H1 (cell line): ENCODE results near the gene PITPNC1. TPM values are rescaled to one million over a fixed set of nuclear protein-coding genes. Genes with fewer than 3 reads are reported as not detected.

Experiments used
- ATF2 ChIP-seq: IDR thresholded peaks from 2 replicates; pipeline ENCODE4 v1.6.1; 2012; ENCODE audit warnings: low read length, inconsistent platforms
- CBX8 ChIP-seq: fragments of 300-800, 300-1000 bp; sonication (generic); IDR thresholded peaks from 2 replicates; pipeline ENCODE4 v1.7.1; 2016; ENCODE audit warnings: low read depth, low read length, borderline replicate concordance
- CHD1 ChIP-seq: IDR thresholded peaks from 2 replicates; pipeline ENCODE4 v1.6.1; 2012; ENCODE audit warnings: low read depth, low read length, improper control_type of control experiment
- CREB1 ChIP-seq: IDR thresholded peaks from 2 replicates; pipeline ENCODE4 v1.6.1; 2012; ENCODE audit warnings: inconsistent platforms
- PHF8 ChIP-seq: fragments of 200-600 bp; sonication (generic); conservative IDR thresholded peaks from 2 replicates; pipeline ENCODE4 v1.7.1; 2012; ENCODE audit warnings: low read depth, mild to moderate bottlenecking, inconsistent platforms, low read length, moderate library complexity
- RXRA ChIP-seq: IDR thresholded peaks from 2 replicates; pipeline ENCODE4 v1.6.1; 2011; ENCODE audit warnings: low read depth, mild to moderate bottlenecking, low read length, moderate library complexity; ENCODE audit not compliant: insufficient read depth
- SAP30 ChIP-seq: fragments of 300-600 bp; sonication (generic); IDR thresholded peaks from 2 replicates; pipeline ENCODE4 v1.7.1; 2012; ENCODE audit warnings: low read length, moderate library complexity, mild to moderate bottlenecking, inconsistent platforms; ENCODE audit not compliant: insufficient read depth, insufficient replicate concordance
- SIRT6 ChIP-seq: IDR thresholded peaks from one replicate; pipeline ENCODE4 v1.7.1; 2012; ENCODE audit warnings: low read length, inconsistent platforms
- TBP ChIP-seq: IDR thresholded peaks from 2 replicates; pipeline ENCODE4 v1.6.1; 2011; ENCODE audit warnings: low read depth, low read length, improper control_type of control experiment
- polyA plus RNA-seq, 7 experiments: library from polyadenylated mRNA; depleted of rRNA in 3 of 7; stranded (reverse) in 5 of 7; unstranded in 2 of 7; fragments of >200 nt in 5 of 7; fragments of 200-250 nt in 2 of 7; gene quantifications; 1 replicate in 5 of 7; 2 replicates in 1 of 7; 4 replicates in 1 of 7; pipeline versions ENCODE4 v1.2.1 to v1.2.3, GENCODE V29; 2011 to 2013; ENCODE audit warnings: missing spikeins in 2 of 7, mixed read lengths in 2 of 7
- total RNA-seq: library from RNA; stranded (reverse); fragmentation: NEBNext Ultra II Directional; extraction: Animal tissue kit (Norgen Biotek cat#: 25700); gene quantifications from 2 replicates; pipeline ENCODE4 v1.2.1, GENCODE V29; 2021

The PITPNC1 gene
- total and polyA plus RNA-seq, 2 of the 8 experiments (the other 6 are each of a cell fraction or from before 2014, with no cell fraction given) = 17.6 to 54.7 TPM

- TF ChIP-seq SAP30 (peak; percentile 36), PHF8 (peak; percentile 84), SIRT6 (no peak), CBX8 (no peak), RXRA (0 out of 2 replicates have a peak, but pooled peaks have one; percentile 47), TBP (peak; percentile 89), CREB1 (peak; percentile 77), ATF2 (peak; percentile 94), CHD1 (no peak)
These were observed 340.7 kb downstream of the PITPNC1 start, which contains the start of gene NOL11 (continued) for GRCh38 chr17:67717624-67718324.
